Measurements from ENCODE around the gene PLEKHA4. TPM values are rescaled to one million over a fixed set of nuclear protein-coding genes. Genes with fewer than 3 reads are reported as not detected.
A peak's percentile ranks its signal among the peaks of the same experiment; 100 is the strongest.

Gene PLEKHA4
- total and polyA plus RNA-seq, 2 of the 13 experiments (the other 11 are each of a cell fraction or from before 2014, with no cell fraction given) = 4.8 to 6.0 TPM

- TF ChIP-seq MTERF4 (CRISPR knock-in tag; IDR thresholded peaks at IDR 0.05) = 0 out of 2 replicates have a peak, but pooled peaks have one; percentile 3
- TF ChIP-seq KLF6 (CRISPR knock-in tag; IDR thresholded peaks at IDR 0.05) = no peak
- TF ChIP-seq ZGPAT (CRISPR knock-in tag; IDR thresholded peaks at IDR 0.05) = peak; percentile 63
- TF ChIP-seq FOXJ3 (CRISPR knock-in tag; IDR thresholded peaks at IDR 0.05; ENCODE audit: borderline replicate concordance) = no peak
- TF ChIP-seq RNF219 (CRISPR knock-in tag; IDR thresholded peaks at IDR 0.05) = no peak
- TF ChIP-seq BCLAF1 (IDR thresholded peaks at IDR 0.05) = no peak
- TF ChIP-seq AHR (CRISPR knock-in tag; IDR thresholded peaks at IDR 0.05) = 0 out of 2 replicates have a peak, but pooled peaks have one; percentile 11
- no peak for TF ChIP-seq RERE (CRISPR knock-in tag; IDR thresholded peaks at IDR 0.05; ENCODE audit: low read depth)
- TF ChIP-seq ZNF672 (CRISPR knock-in tag; IDR thresholded peaks at IDR 0.05) = no peak
Observed at GRCh38 chr19:48795055-48795684, 73.2 kb downstream of the PLEKHA4 start (continued).
